ENCODE results near the gene ATXN1.

The ATXN1 gene

GRCh38 chr6:16321826-16322225 is 439.4 kb downstream of the ATXN1 start:
- no peak for DNase-seq

GRCh38 chr6:16321341-16321710 is 439.9 kb downstream of the ATXN1 start:
- DNase-seq = no peak

- peak; percentile 11 for DNase-seq
These were observed 440.5 kb downstream of the ATXN1 start for GRCh38 chr6:16320533-16321340.

- DNase-seq = peak; percentile 81
These were observed 441.3 kb downstream of the ATXN1 start for GRCh38 chr6:16319813-16320532.

GRCh38 chr6:16318953-16319720 is 442.1 kb downstream of the ATXN1 start:
- no peak for DNase-seq

GRCh38 chr6:16318538-16318937 is 442.7 kb downstream of the ATXN1 start:
- DNase-seq = peak; percentile 41

- DNase-seq = peak; percentile 58
These were observed 444.5 kb downstream of the ATXN1 start for GRCh38 chr6:16316741-16317251.

- no peak for DNase-seq
These were observed 447.0 kb downstream of the ATXN1 start for GRCh38 chr6:16314296-16314695.

- no peak for DNase-seq
These were observed 447.5 kb downstream of the ATXN1 start for GRCh38 chr6:16313732-16314131.

GRCh38 chr6:16311763-16312162 is 449.5 kb downstream of the ATXN1 start:
- no peak for DNase-seq

- no peak for DNase-seq
These were observed 454.9 kb downstream of the ATXN1 start for GRCh38 chr6:16306334-16306733.

GRCh38 chr6:16305788-16306187 is 455.5 kb downstream of the ATXN1 start:
- no peak for DNase-seq

- no peak for DNase-seq
These were observed 456.0 kb downstream of the ATXN1 start for GRCh38 chr6:16305246-16305725.

- DNase-seq = no peak
These were observed 458.3 kb downstream of the ATXN1 start for GRCh38 chr6:16302721-16303552.

GRCh38 chr6:16301511-16301910 is 459.7 kb downstream of the ATXN1 start:
- DNase-seq = no peak

GRCh38 chr6:16299861-16300260 is 461.4 kb downstream of the ATXN1 start:
- DNase-seq = no peak

GRCh38 chr6:16296061-16296670 is 465.1 kb downstream of the ATXN1 start:
- DNase-seq = no peak

GRCh38 chr6:16295471-16295870 is 465.8 kb downstream of the ATXN1 start:
- no peak for DNase-seq

GRCh38 chr6:16295060-16295459 is 466.2 kb downstream of the ATXN1 start:
- no peak for DNase-seq

GRCh38 chr6:16294371-16294770 is 466.9 kb downstream of the ATXN1 start:
- no peak for DNase-seq

GRCh38 chr6:16292942-16293341 is 468.3 kb downstream of the ATXN1 start:
- no peak for DNase-seq

GRCh38 chr6:16292432-16292831 is 468.8 kb downstream of the ATXN1 start:
- no peak for DNase-seq
